Muscle of leg (tissue), 11 donors: Measurements from ENCODE around the gene PADI6. TPM values are rescaled to one million over a fixed set of nuclear protein-coding genes. Genes with fewer than 3 reads are reported as not detected.

ENCODE experiments used
- DNase-seq: peaks from one replicate; pipeline ENCODE4 v3.0.0; 2013
- H3K27ac ChIP-seq: one replicate; pipeline ENCODE4 v1.5.1; 2013; ENCODE audit warnings: mild to moderate bottlenecking, low read length, control low read depth
- H3K27me3 ChIP-seq: one replicate; pipeline ENCODE4 v1.6.1; 2013; ENCODE audit warnings: low read length; ENCODE audit not compliant: control insufficient read depth, insufficient read depth
- H3K36me3 ChIP-seq: one replicate; pipeline ENCODE4 v1.6.1; 2013; ENCODE audit warnings: low read length; ENCODE audit not compliant: control insufficient read depth, insufficient read depth
- H3K4me1 ChIP-seq: one replicate; pipeline ENCODE4 v1.6.1; 2013; ENCODE audit warnings: low read length; ENCODE audit not compliant: control insufficient read depth, insufficient read depth
- H3K4me3 ChIP-seq: one replicate; pipeline ENCODE4 v1.5.1; 2013; ENCODE audit warnings: low read length, control low read depth
- H3K9me3 ChIP-seq: replicated peaks from 2 replicates; pipeline ENCODE4 v1.6.1; 2013; ENCODE audit warnings: low read depth, low read length; ENCODE audit not compliant: control insufficient read depth
- WGBS: methylation state at CpG from one replicate; pipeline ENCODE4 v1.1.5; 2013; ENCODE audit warnings: missing lambda C conversion rate; ENCODE audit not compliant: insufficient coverage; 5-methylcytosine and 5-hydroxymethylcytosine counted together
- polyA plus RNA-seq, 8 donors: library from polyadenylated mRNA; unstranded; fragments of 120-200 nt; gene quantifications; one replicate each; pipeline versions ENCODE4 v1.2.1 to v1.2.3, GENCODE V29; 2013; ENCODE audit warnings: inconsistent platforms in 1 of 8, low replicate concordance in 1 of 8; ENCODE audit not compliant: insufficient read length in 8 of 8, insufficient read depth in 1 of 8
- total RNA-seq: library from RNA; stranded (reverse); fragments of 120-200 nt; gene quantifications from one replicate; pipeline ENCODE4 v1.2.4, GENCODE V29; 2013

The PADI6 gene
- total and polyA plus RNA-seq, 9 donors = not detected

- 90% methylated on average over 13 of the region's 13 CpGs for WGBS
- Histone ChIP-seq H3K4me1 (peaks cover 11% of the 10 kb centered on the region), H3K27me3 (no peaks in the 10 kb centered on the region), H3K36me3 (peaks cover 53% of the 10 kb centered on the region), H3K4me3 (no peak overlapping the region), H3K9me3 (no peaks in the 10 kb centered on the region), H3K27ac (no peak overlapping the region)
- DNase-seq = no peak
Observed at GRCh38 chr1:17433261-17433660, 61.3 kb downstream of the PADI6 start.

DNA sequence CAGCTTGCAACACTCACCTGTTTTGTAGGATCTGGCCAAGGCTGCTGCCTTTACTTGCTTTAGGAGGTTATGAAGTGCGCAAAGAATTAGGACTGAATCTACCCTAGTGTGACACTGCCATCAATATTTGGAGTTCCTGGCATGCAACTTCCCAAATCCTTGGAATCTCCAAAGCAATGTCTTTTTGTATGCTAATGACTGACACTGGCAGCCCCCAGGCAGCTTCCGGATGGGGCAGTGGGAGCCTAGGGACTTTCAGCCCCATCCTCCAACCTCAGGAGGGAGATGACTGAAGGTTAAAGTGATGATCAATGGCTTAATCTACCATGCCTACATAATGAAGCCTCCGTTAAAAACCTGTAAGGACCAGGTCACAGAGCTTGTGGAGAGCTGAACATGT lies 62.0 kb downstream of the PADI6 start:
- Histone ChIP-seq H3K9me3 (no peaks in the 10 kb centered on the region), H3K4me3 (no peak overlapping the region), H3K36me3 (peaks cover 45% of the 10 kb centered on the region), H3K4me1 (peaks cover 13% of the 10 kb centered on the region), H3K27ac (no peak overlapping the region), H3K27me3 (no peaks in the 10 kb centered on the region)
- DNase-seq = no peak
- WGBS = 67% methylated on average over 1 of the region's 3 CpGs

DNA sequence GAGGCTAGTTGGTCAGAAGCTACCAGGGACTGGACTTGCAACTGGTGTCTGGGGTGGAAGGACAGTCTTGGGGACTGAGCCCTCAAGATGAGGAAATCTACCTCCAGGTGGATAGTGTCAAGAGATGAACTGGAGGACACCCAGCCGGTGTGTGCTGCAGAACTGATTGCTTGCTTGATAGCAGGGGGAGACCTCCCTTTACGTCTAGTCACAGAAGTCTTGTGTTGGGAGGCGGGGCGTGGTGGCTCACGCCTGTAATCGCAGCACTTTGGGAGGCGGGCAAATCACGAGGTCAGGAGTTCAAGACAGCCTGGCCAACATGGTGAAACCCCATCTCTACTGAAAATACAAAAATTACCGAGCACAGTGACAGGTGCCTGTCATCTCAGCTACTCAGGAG lies 62.6 kb downstream of the PADI6 start:
- Histone ChIP-seq H3K36me3 (peaks cover 42% of the 10 kb centered on the region), H3K27ac (no peak overlapping the region), H3K9me3 (no peaks in the 10 kb centered on the region), H3K4me3 (no peak overlapping the region), H3K27me3 (no peaks in the 10 kb centered on the region), H3K4me1 (peaks cover 13% of the 10 kb centered on the region)
- 69% methylated on average over 3 of the region's 9 CpGs for WGBS
- no peak for DNase-seq

DNA sequence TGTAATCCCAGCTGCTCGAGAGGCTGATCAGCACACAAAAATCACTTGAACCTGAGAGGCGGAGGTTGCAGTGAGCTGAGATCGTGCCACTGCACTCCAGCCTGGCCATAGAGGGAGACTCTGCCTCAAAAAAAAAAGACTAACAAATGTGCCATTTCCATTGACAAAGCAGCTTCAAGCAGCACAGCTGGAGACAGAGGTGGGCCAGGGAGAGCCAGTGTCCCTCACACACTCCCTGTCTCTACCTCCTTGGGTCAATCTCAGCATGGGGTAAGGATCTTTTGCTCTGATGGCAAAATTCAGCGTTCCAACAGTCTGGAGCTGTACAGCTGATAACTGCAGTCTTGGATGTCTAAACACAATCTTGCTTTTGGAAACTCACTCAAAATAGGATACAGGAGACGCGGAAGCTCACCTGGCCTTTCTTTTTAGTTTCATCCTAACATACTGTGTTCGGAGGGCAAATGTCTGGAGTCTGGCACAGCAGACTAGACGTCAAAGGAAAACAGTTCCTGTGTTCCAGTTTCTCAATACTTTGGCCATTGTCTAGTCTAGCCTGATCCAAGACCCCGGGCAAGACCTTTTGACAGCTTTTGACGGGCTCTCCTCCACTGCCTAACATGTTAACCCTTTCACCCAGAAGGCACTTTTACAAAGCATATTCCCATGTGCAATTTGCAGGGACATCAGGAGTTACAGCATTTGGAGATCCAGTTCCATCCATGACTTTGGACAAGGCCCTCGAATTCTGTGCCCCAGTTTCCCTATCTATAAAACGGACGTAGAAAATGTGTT lies 64.6 kb downstream of the PADI6 start:
- H3K27ac ChIP-seq = no peak overlapping the region
- peaks cover 11% of the 10 kb centered on the region for H3K27me3 ChIP-seq
- H3K9me3 ChIP-seq = no peaks in the 10 kb centered on the region
- peak overlapping the region; percentile 61 for H3K4me3 ChIP-seq
- DNase-seq = no peak
- peaks cover 22% of the 10 kb centered on the region for H3K4me1 ChIP-seq
- 54% methylated on average over 11 of the region's 13 CpGs for WGBS
- H3K36me3 ChIP-seq = peaks cover 37% of the 10 kb centered on the region

DNA sequence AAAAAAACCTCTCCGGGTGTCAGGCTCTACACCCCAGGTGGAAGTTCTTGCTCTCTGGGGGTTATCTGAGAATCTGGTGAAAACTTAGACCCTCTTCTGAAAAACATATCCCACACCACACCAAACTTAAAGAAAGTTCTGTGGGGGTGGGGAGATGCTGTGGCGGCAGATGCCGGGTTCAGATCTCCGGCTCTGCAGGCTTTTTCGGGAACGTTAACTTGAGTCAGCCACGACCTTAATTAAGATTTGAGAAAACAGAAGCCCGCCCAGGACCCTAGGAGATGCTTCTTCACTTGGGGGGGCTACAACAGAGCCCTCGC lies 65.2 kb downstream of the PADI6 start:
- peaks cover 18% of the 10 kb centered on the region for H3K27me3 ChIP-seq
- H3K36me3 ChIP-seq = peaks cover 33% of the 10 kb centered on the region
- no peaks in the 10 kb centered on the region for H3K9me3 ChIP-seq
- 0% methylated on average over 7 of the region's 9 CpGs for WGBS
- H3K4me3 ChIP-seq = peak overlapping the region; percentile 61
- no peak for DNase-seq
- H3K4me1 ChIP-seq = peaks cover 23% of the 10 kb centered on the region
- H3K27ac ChIP-seq = peak overlapping the region; percentile 51

GRCh38 chr1:17437580-17438317 lies 65.8 kb downstream of the PADI6 start:
- WGBS = under 1% methylated on average over 105 of the region's 115 CpGs
- DNase-seq = peak; percentile 68

DNA sequence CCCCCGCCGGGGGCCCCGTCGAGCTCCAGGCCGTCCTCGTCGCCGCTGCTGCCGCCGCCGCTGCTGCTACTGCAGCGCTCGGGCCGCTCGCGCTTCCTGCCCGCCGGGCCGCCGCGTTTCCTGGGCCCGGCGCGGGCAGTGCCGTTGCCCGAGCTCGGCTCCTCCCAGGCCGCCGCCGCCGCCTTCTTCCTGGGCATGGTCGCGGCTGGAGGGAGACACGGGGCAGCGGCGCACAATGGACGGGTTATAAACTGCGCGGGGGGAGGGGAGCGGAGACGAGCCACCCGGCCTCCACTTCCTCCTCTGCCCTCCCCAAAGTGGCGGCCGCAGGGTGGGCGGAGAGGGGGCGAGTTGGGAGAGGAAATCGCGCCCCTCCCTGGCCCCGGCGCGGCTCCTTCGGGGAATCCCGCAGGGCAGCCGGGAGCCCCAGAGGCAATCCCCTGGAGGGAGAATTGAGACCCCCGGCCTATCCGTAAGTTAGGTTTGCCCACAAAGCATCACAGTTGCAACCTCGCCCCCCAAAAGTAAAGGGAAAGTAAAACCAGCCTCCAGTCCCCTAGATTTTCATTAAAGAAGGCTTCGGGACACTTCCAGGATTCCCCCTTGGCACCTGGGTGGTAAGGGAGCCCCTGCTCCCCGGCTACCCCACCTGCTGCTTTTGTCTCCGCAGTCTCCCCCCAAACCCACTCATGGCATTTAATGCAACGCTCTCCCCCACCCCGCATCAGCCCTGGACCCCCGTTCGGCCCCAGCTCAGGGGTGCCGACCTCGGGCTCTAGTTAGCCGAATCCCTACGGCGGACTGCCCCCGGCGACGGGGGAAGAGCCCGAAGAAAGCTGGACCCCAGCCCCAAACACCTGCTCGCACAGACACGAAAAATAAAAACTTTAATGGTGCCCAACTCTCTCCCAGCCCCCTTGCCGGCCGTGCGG lies 66.6 kb downstream of the PADI6 start:
- Histone ChIP-seq H3K27ac (peak overlapping the region; percentile 84), H3K4me3 (peak overlapping the region; percentile 82), H3K9me3 (no peaks in the 10 kb centered on the region), H3K4me1 (peaks cover 23% of the 10 kb centered on the region), H3K27me3 (peaks cover 21% of the 10 kb centered on the region), H3K36me3 (peaks cover 24% of the 10 kb centered on the region)
- peak; percentile 66 for DNase-seq
- WGBS = under 1% methylated on average over 53 of the region's 78 CpGs

More at GRCh38 chr1:17437580-17438317, 65.8 kb downstream of the PADI6 start:
- H3K36me3 ChIP-seq = peaks cover 28% of the 10 kb centered on the region
- H3K9me3 ChIP-seq = no peaks in the 10 kb centered on the region
- peaks cover 20% of the 10 kb centered on the region for H3K27me3 ChIP-seq
- H3K4me3 ChIP-seq = peak overlapping the region; percentile 61
- peak overlapping the region; percentile 51 for H3K27ac ChIP-seq
- H3K4me1 ChIP-seq = peaks cover 23% of the 10 kb centered on the region

- peak; percentile 91 for DNase-seq
- Histone ChIP-seq H3K27me3 (peaks cover 22% of the 10 kb centered on the region), H3K9me3 (no peaks in the 10 kb centered on the region), H3K27ac (peak within 1 kb of the TSS; percentile 84), H3K36me3 (peaks cover 15% of the 10 kb centered on the region), H3K4me1 (peaks cover 23% of the 10 kb centered on the region), H3K4me3 (peak within 1 kb of the TSS; percentile 82)
- under 1% methylated on average over 57 of the region's 75 CpGs for WGBS
Observed at GRCh38 chr1:17439250-17440073, 67.5 kb downstream of the PADI6 start, which contains the start of gene RCC2. Gene RCC2, minus strand, starts transcription at chr1:17439677. Its CDS starts 1,163 bp downstream, at chr1:17438514.

GRCh38 chr1:17440074-17440826 lies 68.3 kb downstream of the PADI6 start:
- Histone ChIP-seq H3K9me3 (no peaks in the 10 kb centered on the region), H3K27ac (no peak overlapping the region), H3K4me3 (peak overlapping the region; percentile 46), H3K36me3 (peaks cover 8% of the 10 kb centered on the region), H3K27me3 (peaks cover 22% of the 10 kb centered on the region), H3K4me1 (peaks cover 23% of the 10 kb centered on the region)
- 38% methylated on average over 16 of the region's 18 CpGs for WGBS
- DNase-seq = peak; percentile 13
